H1 (cell line): Measurements from ENCODE around the gene SETD1B. TPM values are rescaled to one million over a fixed set of nuclear protein-coding genes. Genes with fewer than 3 reads are reported as not detected.

Experiments
- ASH2L ChIP-seq: fragments of 200-600, 300-600 bp; sonication (generic); IDR thresholded peaks from one replicate; pipeline ENCODE4 v1.7.1; 2017; ENCODE audit warnings: low read length
- GTF2F1 ChIP-seq: IDR thresholded peaks from 2 replicates; pipeline ENCODE4 v1.6.1; 2012; ENCODE audit warnings: low read depth, low read length, improper control_type of control experiment, borderline replicate concordance
- KDM1A ChIP-seq: fragments of 200-600, 300-600 bp; sonication (generic); IDR thresholded peaks from 2 replicates; pipeline ENCODE4 v1.7.1; 2016; ENCODE audit warnings: mild to moderate bottlenecking, low read length, borderline replicate concordance
- SP4 ChIP-seq: IDR thresholded peaks from 2 replicates; pipeline ENCODE4 v1.6.1; 2012; ENCODE audit warnings: low read length, inconsistent platforms
- TAF7 ChIP-seq: optimal IDR thresholded peaks from 2 replicates; pipeline ENCODE3; 2011; ENCODE audit warnings: low read depth, mild to moderate bottlenecking, inconsistent platforms, low read length, moderate library complexity, borderline replicate concordance
- TBP ChIP-seq: IDR thresholded peaks from 2 replicates; pipeline ENCODE4 v1.6.1; 2011; ENCODE audit warnings: low read depth, low read length, improper control_type of control experiment
- TCF12 ChIP-seq: IDR thresholded peaks from 2 replicates; pipeline ENCODE4 v1.6.1; 2011; ENCODE audit warnings: low read depth, mild to moderate bottlenecking, low read length
- polyA plus RNA-seq, 7 experiments: library from polyadenylated mRNA; depleted of rRNA in 3 of 7; stranded (reverse) in 5 of 7; unstranded in 2 of 7; fragments of >200 nt in 5 of 7; fragments of 200-250 nt in 2 of 7; gene quantifications; 1 replicate in 5 of 7; 2 replicates in 1 of 7; 4 replicates in 1 of 7; pipeline versions ENCODE4 v1.2.1 to v1.2.3, GENCODE V29; 2011 to 2013; ENCODE audit warnings: missing spikeins in 2 of 7, mixed read lengths in 2 of 7
- total RNA-seq: library from RNA; stranded (reverse); fragmentation: NEBNext Ultra II Directional; extraction: Animal tissue kit (Norgen Biotek cat#: 25700); gene quantifications from 2 replicates; pipeline ENCODE4 v1.2.1, GENCODE V29; 2021
- TF ChIP-seq, protein P1 (sequence below): fragments of 300-600 bp; sonication (generic); IDR thresholded peaks from 2 replicates; pipeline ENCODE4 v1.7.1; 2012; ENCODE audit warnings: low read length, moderate library complexity, mild to moderate bottlenecking, inconsistent platforms; ENCODE audit not compliant: insufficient replicate concordance
- TF ChIP-seq, protein P2 (sequence below): IDR thresholded peaks from 2 replicates; pipeline ENCODE4 v1.6.1; 2012; ENCODE audit warnings: inconsistent platforms

SETD1B gene
- total and polyA plus RNA-seq, 2 of the 8 experiments (the other 6 are each of a cell fraction or from before 2014, with no cell fraction given), result 1.3 to 17.7 TPM

DNA sequence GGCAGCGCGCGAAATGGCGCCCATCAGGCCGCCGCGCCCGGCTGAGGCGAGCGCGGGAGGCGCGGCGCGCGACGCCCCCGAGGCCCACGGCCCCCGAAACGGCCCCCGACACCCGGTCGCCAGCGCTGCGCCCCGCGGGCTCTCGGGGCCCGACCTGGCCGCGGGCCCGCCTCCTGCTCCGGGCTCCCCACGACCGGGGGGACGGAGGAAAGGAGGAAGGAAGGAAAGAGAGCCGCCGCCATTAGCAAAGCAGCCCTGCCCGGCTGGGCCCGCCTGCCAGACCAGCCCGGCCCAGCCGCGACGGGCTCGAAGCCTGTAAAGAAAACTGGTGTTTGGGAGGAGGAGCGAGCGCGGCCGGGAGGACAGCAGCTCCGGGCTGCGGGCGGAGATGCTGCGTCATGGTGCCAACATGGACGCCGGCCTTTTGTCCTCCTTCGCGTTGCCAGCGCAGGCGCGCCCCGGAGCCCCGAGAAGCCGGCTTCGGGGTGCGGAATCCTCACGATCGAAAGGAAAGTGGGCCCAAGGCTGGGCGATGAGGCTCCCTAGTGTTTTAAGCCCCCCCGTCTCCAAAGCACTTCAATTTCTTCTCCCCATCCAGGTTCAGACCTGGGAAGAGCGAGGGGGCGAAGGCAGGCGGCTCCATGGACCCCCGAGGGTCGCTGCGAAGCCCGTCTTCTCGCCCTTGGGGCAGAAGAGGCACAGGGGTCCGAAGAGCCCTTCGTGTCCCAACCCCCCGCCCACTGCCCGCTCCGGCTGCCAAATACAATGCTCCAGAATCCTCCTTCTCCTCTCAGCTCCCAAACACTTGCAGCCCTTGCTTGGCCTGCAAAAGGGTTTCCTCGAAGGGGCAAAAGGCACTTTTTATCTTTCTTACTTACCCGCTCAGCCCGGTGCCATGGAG lies 2.9 kb upstream of the SETD1B start (continued):
- TF ChIP-seq, protein P1, sequence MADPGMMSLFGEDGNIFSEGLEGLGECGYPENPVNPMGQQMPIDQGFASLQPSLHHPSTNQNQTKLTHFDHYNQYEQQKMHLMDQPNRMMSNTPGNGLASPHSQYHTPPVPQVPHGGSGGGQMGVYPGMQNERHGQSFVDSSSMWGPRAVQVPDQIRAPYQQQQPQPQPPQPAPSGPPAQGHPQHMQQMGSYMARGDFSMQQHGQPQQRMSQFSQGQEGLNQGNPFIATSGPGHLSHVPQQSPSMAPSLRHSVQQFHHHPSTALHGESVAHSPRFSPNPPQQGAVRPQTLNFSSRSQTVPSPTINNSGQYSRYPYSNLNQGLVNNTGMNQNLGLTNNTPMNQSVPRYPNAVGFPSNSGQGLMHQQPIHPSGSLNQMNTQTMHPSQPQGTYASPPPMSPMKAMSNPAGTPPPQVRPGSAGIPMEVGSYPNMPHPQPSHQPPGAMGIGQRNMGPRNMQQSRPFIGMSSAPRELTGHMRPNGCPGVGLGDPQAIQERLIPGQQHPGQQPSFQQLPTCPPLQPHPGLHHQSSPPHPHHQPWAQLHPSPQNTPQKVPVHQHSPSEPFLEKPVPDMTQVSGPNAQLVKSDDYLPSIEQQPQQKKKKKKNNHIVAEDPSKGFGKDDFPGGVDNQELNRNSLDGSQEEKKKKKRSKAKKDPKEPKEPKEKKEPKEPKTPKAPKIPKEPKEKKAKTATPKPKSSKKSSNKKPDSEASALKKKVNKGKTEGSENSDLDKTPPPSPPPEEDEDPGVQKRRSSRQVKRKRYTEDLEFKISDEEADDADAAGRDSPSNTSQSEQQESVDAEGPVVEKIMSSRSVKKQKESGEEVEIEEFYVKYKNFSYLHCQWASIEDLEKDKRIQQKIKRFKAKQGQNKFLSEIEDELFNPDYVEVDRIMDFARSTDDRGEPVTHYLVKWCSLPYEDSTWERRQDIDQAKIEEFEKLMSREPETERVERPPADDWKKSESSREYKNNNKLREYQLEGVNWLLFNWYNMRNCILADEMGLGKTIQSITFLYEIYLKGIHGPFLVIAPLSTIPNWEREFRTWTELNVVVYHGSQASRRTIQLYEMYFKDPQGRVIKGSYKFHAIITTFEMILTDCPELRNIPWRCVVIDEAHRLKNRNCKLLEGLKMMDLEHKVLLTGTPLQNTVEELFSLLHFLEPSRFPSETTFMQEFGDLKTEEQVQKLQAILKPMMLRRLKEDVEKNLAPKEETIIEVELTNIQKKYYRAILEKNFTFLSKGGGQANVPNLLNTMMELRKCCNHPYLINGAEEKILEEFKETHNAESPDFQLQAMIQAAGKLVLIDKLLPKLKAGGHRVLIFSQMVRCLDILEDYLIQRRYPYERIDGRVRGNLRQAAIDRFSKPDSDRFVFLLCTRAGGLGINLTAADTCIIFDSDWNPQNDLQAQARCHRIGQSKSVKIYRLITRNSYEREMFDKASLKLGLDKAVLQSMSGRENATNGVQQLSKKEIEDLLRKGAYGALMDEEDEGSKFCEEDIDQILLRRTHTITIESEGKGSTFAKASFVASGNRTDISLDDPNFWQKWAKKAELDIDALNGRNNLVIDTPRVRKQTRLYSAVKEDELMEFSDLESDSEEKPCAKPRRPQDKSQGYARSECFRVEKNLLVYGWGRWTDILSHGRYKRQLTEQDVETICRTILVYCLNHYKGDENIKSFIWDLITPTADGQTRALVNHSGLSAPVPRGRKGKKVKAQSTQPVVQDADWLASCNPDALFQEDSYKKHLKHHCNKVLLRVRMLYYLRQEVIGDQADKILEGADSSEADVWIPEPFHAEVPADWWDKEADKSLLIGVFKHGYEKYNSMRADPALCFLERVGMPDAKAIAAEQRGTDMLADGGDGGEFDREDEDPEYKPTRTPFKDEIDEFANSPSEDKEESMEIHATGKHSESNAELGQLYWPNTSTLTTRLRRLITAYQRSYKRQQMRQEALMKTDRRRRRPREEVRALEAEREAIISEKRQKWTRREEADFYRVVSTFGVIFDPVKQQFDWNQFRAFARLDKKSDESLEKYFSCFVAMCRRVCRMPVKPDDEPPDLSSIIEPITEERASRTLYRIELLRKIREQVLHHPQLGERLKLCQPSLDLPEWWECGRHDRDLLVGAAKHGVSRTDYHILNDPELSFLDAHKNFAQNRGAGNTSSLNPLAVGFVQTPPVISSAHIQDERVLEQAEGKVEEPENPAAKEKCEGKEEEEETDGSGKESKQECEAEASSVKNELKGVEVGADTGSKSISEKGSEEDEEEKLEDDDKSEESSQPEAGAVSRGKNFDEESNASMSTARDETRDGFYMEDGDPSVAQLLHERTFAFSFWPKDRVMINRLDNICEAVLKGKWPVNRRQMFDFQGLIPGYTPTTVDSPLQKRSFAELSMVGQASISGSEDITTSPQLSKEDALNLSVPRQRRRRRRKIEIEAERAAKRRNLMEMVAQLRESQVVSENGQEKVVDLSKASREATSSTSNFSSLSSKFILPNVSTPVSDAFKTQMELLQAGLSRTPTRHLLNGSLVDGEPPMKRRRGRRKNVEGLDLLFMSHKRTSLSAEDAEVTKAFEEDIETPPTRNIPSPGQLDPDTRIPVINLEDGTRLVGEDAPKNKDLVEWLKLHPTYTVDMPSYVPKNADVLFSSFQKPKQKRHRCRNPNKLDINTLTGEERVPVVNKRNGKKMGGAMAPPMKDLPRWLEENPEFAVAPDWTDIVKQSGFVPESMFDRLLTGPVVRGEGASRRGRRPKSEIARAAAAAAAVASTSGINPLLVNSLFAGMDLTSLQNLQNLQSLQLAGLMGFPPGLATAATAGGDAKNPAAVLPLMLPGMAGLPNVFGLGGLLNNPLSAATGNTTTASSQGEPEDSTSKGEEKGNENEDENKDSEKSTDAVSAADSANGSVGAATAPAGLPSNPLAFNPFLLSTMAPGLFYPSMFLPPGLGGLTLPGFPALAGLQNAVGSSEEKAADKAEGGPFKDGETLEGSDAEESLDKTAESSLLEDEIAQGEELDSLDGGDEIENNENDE, result no peak
- TF ChIP-seq ASH2L (peak; percentile 13), KDM1A (no peak), TAF7 (peak; percentile 85), SP4 (no peak), TCF12 (no peak), GTF2F1 (no peak), TBP (peak; percentile 74)
- TF ChIP-seq, protein P2, sequence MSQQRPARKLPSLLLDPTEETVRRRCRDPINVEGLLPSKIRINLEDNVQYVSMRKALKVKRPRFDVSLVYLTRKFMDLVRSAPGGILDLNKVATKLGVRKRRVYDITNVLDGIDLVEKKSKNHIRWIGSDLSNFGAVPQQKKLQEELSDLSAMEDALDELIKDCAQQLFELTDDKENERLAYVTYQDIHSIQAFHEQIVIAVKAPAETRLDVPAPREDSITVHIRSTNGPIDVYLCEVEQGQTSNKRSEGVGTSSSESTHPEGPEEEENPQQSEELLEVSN, result no peak
